Measurements from ENCODE around the gene CD22. TPM values are rescaled to one million over a fixed set of nuclear protein-coding genes. Genes with fewer than 3 reads are reported as not detected.

Gene CD22
- total RNA-seq, 1 experiment from 2014 or later, result not detected

DNA sequence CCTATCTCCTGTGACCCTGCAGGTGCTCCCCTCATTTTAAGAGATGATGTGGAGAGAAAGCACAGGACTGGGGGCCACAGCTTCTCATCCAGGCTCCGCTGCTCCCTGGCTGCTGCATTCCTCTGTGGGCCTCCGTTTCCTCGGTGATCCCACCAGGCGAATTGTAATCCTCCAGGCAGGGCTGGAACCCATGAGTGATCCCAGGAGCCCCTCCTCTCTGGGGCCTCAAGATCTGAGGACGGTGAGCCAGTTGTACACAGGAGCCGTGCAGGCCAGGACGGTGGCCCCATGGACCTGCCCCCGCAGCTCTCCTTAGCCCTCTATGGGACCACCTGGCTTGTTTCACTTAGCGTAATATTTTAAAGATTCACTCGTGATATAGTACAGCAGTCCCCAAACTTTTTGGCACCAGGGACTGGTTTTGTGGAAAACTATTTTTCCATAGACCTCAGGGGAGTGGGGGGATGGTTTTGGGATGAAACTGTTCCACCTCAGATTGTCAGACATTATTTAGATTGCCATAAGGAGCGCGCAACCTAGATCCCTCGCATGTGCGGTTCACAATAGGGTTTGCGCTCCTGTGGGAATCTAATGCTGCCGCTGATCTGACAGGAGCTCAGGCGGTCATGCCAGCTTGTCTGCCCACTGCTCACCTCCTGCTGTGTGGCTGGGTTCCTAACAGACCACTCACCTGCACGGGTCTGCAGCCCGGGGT is 34.9 kb downstream of the CD22 start:
- Mint-ChIP-seq H3K36me3 (ENCODE audit: insufficient read depth, unreplicated experiment) (no peaks in the 10 kb centered on the region), H3K27me3 (ENCODE audit: insufficient read depth, unreplicated experiment) (no peaks in the 10 kb centered on the region), H3K4me1 (ENCODE audit: low read depth, unreplicated experiment) (no peaks in the 10 kb centered on the region), H3K4me3 (ENCODE audit: unreplicated experiment) (no peak overlapping the region), H3K27ac (ENCODE audit: unreplicated experiment) (no peak overlapping the region), H3K9me3 (ENCODE audit: unreplicated experiment) (no peaks in the 10 kb centered on the region)
- no peak overlapping the region for H3K4me3 ChIP-seq (ENCODE audit: low read depth, low read length)
- H3K27me3 ChIP-seq (replicated peaks; ENCODE audit: control insufficient read depth, insufficient read depth, low read length), result no peaks in the 10 kb centered on the region; the same call in 1 of the 2 replicates
- CTCF ChIA-PET, result no interaction called here
- POLR2A ChIA-PET, result no interaction called here
- H3K4me1 ChIP-seq, result no peaks in the 10 kb centered on the region
- no peaks in the 10 kb centered on the region for H3K9me3 ChIP-seq
- no peak for DNase-seq
- BruUV-seq (replicated peaks), result no TSS peak
- TF ChIP-seq, protein P1, sequence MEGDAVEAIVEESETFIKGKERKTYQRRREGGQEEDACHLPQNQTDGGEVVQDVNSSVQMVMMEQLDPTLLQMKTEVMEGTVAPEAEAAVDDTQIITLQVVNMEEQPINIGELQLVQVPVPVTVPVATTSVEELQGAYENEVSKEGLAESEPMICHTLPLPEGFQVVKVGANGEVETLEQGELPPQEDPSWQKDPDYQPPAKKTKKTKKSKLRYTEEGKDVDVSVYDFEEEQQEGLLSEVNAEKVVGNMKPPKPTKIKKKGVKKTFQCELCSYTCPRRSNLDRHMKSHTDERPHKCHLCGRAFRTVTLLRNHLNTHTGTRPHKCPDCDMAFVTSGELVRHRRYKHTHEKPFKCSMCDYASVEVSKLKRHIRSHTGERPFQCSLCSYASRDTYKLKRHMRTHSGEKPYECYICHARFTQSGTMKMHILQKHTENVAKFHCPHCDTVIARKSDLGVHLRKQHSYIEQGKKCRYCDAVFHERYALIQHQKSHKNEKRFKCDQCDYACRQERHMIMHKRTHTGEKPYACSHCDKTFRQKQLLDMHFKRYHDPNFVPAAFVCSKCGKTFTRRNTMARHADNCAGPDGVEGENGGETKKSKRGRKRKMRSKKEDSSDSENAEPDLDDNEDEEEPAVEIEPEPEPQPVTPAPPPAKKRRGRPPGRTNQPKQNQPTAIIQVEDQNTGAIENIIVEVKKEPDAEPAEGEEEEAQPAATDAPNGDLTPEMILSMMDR (IDR thresholded peaks at IDR 0.05; ENCODE audit: insufficient read depth in 1 of 2, low read depth in 1 of 2, low read length in 1 of 2, severe bottlenecking in 1 of 2, unreplicated experiment in 1 of 2), result no peak
- intact Hi-C loops (cut with micrococcal nuclease; ENCODE audit: unreplicated experiment), result no loop called here
- H3K36me3 ChIP-seq (ENCODE audit: control insufficient read depth, insufficient read depth, low read length), result no peaks in the 10 kb centered on the region

DNA sequence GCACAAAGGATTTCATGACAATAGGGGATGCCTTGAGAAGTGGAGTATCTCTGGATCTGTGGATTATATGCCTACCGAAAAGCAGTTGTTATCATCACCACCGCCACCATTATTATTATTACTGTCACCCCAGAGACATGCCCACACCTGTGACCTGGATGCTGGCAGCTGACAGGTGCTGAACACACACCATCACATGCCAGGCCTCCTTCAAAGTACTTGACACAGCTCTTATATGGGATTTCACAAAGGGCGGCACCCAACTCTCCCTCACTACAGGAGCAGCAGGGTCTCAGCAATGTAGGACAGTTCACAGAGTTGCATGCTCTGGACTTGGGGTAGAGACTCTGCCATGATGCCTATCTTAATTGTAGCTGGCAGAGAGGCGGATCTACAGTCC is 36.3 kb downstream of the CD22 start:
- no peak overlapping the region for H3K4me3 ChIP-seq (ENCODE audit: low read depth, low read length)
- Mint-ChIP-seq H3K4me1 (ENCODE audit: low read depth, unreplicated experiment) (no peaks in the 10 kb centered on the region), H3K9me3 (ENCODE audit: unreplicated experiment) (no peaks in the 10 kb centered on the region), H3K27ac (ENCODE audit: unreplicated experiment) (no peak overlapping the region), H3K4me3 (ENCODE audit: unreplicated experiment) (no peak overlapping the region), H3K27me3 (ENCODE audit: insufficient read depth, unreplicated experiment) (no peaks in the 10 kb centered on the region), H3K36me3 (ENCODE audit: insufficient read depth, unreplicated experiment) (no peaks in the 10 kb centered on the region)
- no peaks in the 10 kb centered on the region for H3K9me3 ChIP-seq
- CTCF ChIA-PET, result interaction anchor here (0.6 kb wide), 1 partner anchor 1661 kb away, joined by 3 read pairs; no protein-coding TSS in a partner anchor
- no peaks in the 10 kb centered on the region; the same call in 1 of the 2 replicates for H3K27me3 ChIP-seq (replicated peaks; ENCODE audit: control insufficient read depth, insufficient read depth, low read length)
- no TSS peak for BruUV-seq (replicated peaks)
- POLR2A ChIA-PET, result no interaction called here
- TF ChIP-seq, protein P1 (IDR thresholded peaks at IDR 0.05; ENCODE audit: insufficient read depth in 1 of 2, low read depth in 1 of 2, low read length in 1 of 2, severe bottlenecking in 1 of 2, unreplicated experiment in 1 of 2), result no peak
- H3K4me1 ChIP-seq, result no peaks in the 10 kb centered on the region
- H3K36me3 ChIP-seq (ENCODE audit: control insufficient read depth, insufficient read depth, low read length), result no peaks in the 10 kb centered on the region
- intact Hi-C loops (cut with micrococcal nuclease; ENCODE audit: unreplicated experiment), result no loop called here
- DNase-seq, result no peak

DNA sequence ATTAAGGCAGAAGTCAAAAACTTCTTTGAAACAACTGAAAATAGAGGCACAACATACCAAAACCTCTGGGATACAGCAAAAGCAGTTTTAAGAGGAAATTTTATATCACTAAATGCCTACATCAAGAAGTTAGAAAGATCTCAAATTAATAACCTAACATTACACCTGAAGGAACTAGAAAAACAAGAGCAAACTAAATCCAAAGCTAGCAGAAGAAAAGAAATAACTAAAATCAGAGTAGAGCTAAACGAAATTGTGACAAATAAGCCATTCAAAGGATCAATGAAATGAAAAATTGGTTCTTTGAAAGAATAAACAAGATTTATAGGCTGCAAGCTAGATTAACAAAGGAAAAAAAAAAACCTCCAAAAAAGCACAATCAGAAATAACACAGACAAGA is 39.4 kb downstream of the CD22 start:
- no peak for DNase-seq
- H3K27me3 ChIP-seq (replicated peaks; ENCODE audit: control insufficient read depth, insufficient read depth, low read length), result no peaks in the 10 kb centered on the region
- intact Hi-C loops (cut with micrococcal nuclease; ENCODE audit: unreplicated experiment), result no loop called here
- H3K36me3 ChIP-seq (ENCODE audit: control insufficient read depth, insufficient read depth, low read length), result no peaks in the 10 kb centered on the region
- no TSS peak for BruUV-seq (replicated peaks)
- Mint-ChIP-seq H3K27me3 (ENCODE audit: insufficient read depth, unreplicated experiment) (no peaks in the 10 kb centered on the region), H3K36me3 (ENCODE audit: insufficient read depth, unreplicated experiment) (no peaks in the 10 kb centered on the region), H3K4me1 (ENCODE audit: low read depth, unreplicated experiment) (no peaks in the 10 kb centered on the region), H3K27ac (ENCODE audit: unreplicated experiment) (no peak overlapping the region), H3K4me3 (ENCODE audit: unreplicated experiment) (no peak overlapping the region), H3K9me3 (ENCODE audit: unreplicated experiment) (no peaks in the 10 kb centered on the region)
- no peaks in the 10 kb centered on the region for H3K4me1 ChIP-seq
- CTCF ChIA-PET, result no interaction called here
- H3K4me3 ChIP-seq (ENCODE audit: low read depth, low read length), result no peak overlapping the region
- TF ChIP-seq, protein P1 (IDR thresholded peaks at IDR 0.05; ENCODE audit: insufficient read depth in 1 of 2, low read depth in 1 of 2, low read length in 1 of 2, severe bottlenecking in 1 of 2, unreplicated experiment in 1 of 2), result no peak
- H3K9me3 ChIP-seq, result no peaks in the 10 kb centered on the region
- POLR2A ChIA-PET, result no interaction called here
